ENCODE results near the gene PITHD1.

DNA sequence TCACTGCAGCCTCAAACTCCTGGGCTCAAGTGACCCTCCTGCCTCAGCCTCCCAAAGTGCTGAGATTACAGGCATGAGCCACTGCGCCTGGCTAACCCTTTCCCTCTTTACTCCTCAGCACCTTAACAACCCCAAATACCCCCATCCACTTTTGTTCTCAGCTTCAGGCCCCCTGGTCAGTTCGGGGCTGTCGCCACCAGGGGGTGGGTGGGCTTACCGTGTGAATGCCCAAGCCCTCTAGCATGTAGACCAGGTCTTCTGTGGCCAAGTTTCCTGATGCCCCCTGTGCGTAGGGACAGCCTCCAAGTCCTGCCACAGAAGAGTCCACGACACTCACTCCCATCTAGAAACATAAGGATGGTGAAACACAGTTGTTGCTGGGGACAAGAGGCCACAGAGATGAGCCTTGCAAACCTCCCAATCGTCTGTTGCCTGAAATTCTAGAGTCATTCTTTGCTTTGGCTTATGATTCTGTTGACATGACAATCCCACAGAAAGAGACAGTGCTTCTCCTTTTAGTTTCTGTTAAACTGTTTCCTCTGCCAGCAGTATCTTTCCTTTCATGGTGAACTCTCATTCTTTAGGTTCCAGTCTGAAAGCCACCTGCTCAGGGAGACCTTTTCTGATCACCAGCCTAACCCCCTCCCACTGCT, 26.1 kb downstream of the PITHD1 start:
- TF ChIP-seq, protein P1, sequence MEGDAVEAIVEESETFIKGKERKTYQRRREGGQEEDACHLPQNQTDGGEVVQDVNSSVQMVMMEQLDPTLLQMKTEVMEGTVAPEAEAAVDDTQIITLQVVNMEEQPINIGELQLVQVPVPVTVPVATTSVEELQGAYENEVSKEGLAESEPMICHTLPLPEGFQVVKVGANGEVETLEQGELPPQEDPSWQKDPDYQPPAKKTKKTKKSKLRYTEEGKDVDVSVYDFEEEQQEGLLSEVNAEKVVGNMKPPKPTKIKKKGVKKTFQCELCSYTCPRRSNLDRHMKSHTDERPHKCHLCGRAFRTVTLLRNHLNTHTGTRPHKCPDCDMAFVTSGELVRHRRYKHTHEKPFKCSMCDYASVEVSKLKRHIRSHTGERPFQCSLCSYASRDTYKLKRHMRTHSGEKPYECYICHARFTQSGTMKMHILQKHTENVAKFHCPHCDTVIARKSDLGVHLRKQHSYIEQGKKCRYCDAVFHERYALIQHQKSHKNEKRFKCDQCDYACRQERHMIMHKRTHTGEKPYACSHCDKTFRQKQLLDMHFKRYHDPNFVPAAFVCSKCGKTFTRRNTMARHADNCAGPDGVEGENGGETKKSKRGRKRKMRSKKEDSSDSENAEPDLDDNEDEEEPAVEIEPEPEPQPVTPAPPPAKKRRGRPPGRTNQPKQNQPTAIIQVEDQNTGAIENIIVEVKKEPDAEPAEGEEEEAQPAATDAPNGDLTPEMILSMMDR (IDR thresholded peaks at IDR 0.05): no peak
- TF ChIP-seq POLR2A (IDR thresholded peaks at IDR 0.05): no peak
- no peak for TF ChIP-seq POLR2AphosphoS5 (IDR thresholded peaks at IDR 0.05)

All from stomach (tissue), 4 donors.